H9 (cell line): Measurements from ENCODE around the gene CAVIN2. TPM values are rescaled to one million over a fixed set of nuclear protein-coding genes. Genes with fewer than 3 reads are reported as not detected.

ENCODE experiments used
- DNase-seq: peaks from one replicate; pipeline ENCODE4 v3.0.0-alpha.2; 2017
- H2AFZ ChIP-seq: one replicate; pipeline ENCODE4 v1.6.1; 2013; ENCODE audit warnings: mild to moderate bottlenecking, low read length, control low read depth, moderate library complexity
- H2AK5ac ChIP-seq: 2 replicates; pipeline ENCODE4 v1.6.1; 2013; ENCODE audit warnings: low read length, control low read depth, mixed read lengths; ENCODE audit not compliant: insufficient read length
- H2BK120ac ChIP-seq: one replicate; pipeline ENCODE4 v1.6.1; 2013; ENCODE audit warnings: low read depth, mild to moderate bottlenecking, low read length, control low read depth, inconsistent platforms; ENCODE audit not compliant: poor library complexity, severe bottlenecking
- H2BK12ac ChIP-seq: 2 replicates; pipeline ENCODE4 v1.6.1; 2013; ENCODE audit warnings: low read length, control low read depth, mixed read lengths, low read depth; ENCODE audit not compliant: insufficient read length
- H2BK15ac ChIP-seq: 2 replicates; pipeline ENCODE4 v1.6.1; 2013; ENCODE audit warnings: low read depth, low read length, control low read depth
- H2BK20ac ChIP-seq: one replicate; pipeline ENCODE4 v1.6.1; 2013; ENCODE audit warnings: low read depth, mild to moderate bottlenecking, low read length, control low read depth, inconsistent platforms; ENCODE audit not compliant: poor library complexity, severe bottlenecking
- H2BK5ac ChIP-seq: 2 replicates; pipeline ENCODE4 v1.6.1; 2013; ENCODE audit warnings: low read length, control low read depth, mixed read lengths; ENCODE audit not compliant: insufficient read length
- H3K14ac ChIP-seq: 2 replicates; pipeline ENCODE4 v1.6.1; 2013; ENCODE audit warnings: low read length, control low read depth; ENCODE audit not compliant: insufficient read depth
- H3K18ac ChIP-seq: 2 replicates; pipeline ENCODE4 v1.6.1; 2013; ENCODE audit warnings: low read depth, mild to moderate bottlenecking, mixed read lengths, low read length, control low read depth; ENCODE audit not compliant: insufficient read length
- H3K23ac ChIP-seq: 2 replicates; pipeline ENCODE4 v1.6.1; 2013; ENCODE audit warnings: low read length, control low read depth, mixed read lengths, low read depth; ENCODE audit not compliant: insufficient read length
- H3K23me2 ChIP-seq: 2 replicates; pipeline ENCODE4 v1.6.1; 2013; ENCODE audit warnings: low read depth, mild to moderate bottlenecking, mixed read lengths, low read length, control low read depth; ENCODE audit not compliant: insufficient read length, poor library complexity, severe bottlenecking
- H3K27ac ChIP-seq: 2 replicates; pipeline ENCODE4 v1.5.1; 2013; ENCODE audit warnings: low read length, control low read depth, mixed read lengths, low read depth; ENCODE audit not compliant: insufficient read length
- H3K27me3 ChIP-seq: 2 replicates; pipeline ENCODE4 v1.6.1; 2013; ENCODE audit warnings: low read length, control low read depth, inconsistent platforms; ENCODE audit not compliant: insufficient read depth
- H3K4ac ChIP-seq: 2 replicates; pipeline ENCODE4 v1.6.1; 2013; ENCODE audit warnings: low read depth, mild to moderate bottlenecking, control low read depth, inconsistent platforms, low read length, moderate library complexity
- H3K4me1 ChIP-seq: 2 replicates; pipeline ENCODE4 v1.6.1; 2013; ENCODE audit warnings: low read length, control low read depth, inconsistent platforms; ENCODE audit not compliant: insufficient read depth
- H3K4me2 ChIP-seq: 2 replicates; pipeline ENCODE4 v1.6.1; 2013; ENCODE audit warnings: low read length, control low read depth, mixed read lengths; ENCODE audit not compliant: insufficient read length, insufficient read depth
- H3K56ac ChIP-seq: 2 replicates; pipeline ENCODE4 v1.6.1; 2013; ENCODE audit warnings: low read depth, mild to moderate bottlenecking, mixed read lengths, low read length, control low read depth; ENCODE audit not compliant: insufficient read length
- H3K79me1 ChIP-seq: 2 replicates; pipeline ENCODE4 v1.6.1; 2013; ENCODE audit warnings: low read depth, mild to moderate bottlenecking, moderate library complexity, low read length, control low read depth, inconsistent platforms; ENCODE audit not compliant: insufficient read depth, poor library complexity, severe bottlenecking
- H3K79me2 ChIP-seq: 2 replicates; pipeline ENCODE4 v1.6.1; 2013; ENCODE audit warnings: low read length, control low read depth, inconsistent platforms; ENCODE audit not compliant: insufficient read depth
- H3K9ac ChIP-seq: 2 replicates; pipeline ENCODE4 v1.6.1; 2013; ENCODE audit warnings: low read length, control low read depth, mixed read lengths; ENCODE audit not compliant: insufficient read length; ENCODE audit errors: extremely low read depth
- H3K9me3 ChIP-seq: one replicate; pipeline ENCODE4 v1.6.1; 2013; ENCODE audit warnings: low read depth, low read length, inconsistent platforms; ENCODE audit not compliant: control insufficient read depth
- H3T11ph ChIP-seq: one replicate; pipeline ENCODE4 v1.6.1; 2013; ENCODE audit warnings: mild to moderate bottlenecking, low read length, control low read depth, inconsistent platforms
- H4K20me1 ChIP-seq: one replicate; pipeline ENCODE4 v1.6.1; 2013; ENCODE audit not compliant: control insufficient read depth, insufficient read length, insufficient read depth
- H4K5ac ChIP-seq: 2 replicates; pipeline ENCODE4 v1.6.1; 2013; ENCODE audit warnings: low read depth, mild to moderate bottlenecking, mixed read lengths, low read length, control low read depth; ENCODE audit not compliant: insufficient read length
- H4K8ac ChIP-seq: replicated peaks from 2 replicates; pipeline ENCODE4 v1.6.1; 2013; ENCODE audit warnings: low read length, control low read depth, mixed read lengths, low read depth; ENCODE audit not compliant: insufficient read length
- H4K91ac ChIP-seq: 2 replicates; pipeline ENCODE4 v1.6.1; 2013; ENCODE audit warnings: low read depth, mild to moderate bottlenecking, moderate library complexity, mixed read lengths, low read length, control low read depth; ENCODE audit not compliant: insufficient read length
- H3K27ac Mint-ChIP-seq, 3 experiments: 2 replicates in 2 of 3; 3 replicates in 1 of 3; pipeline ENCODE4 v1.8.0; 2020 to 2021; ENCODE audit warnings: mixed read lengths in 3 of 3, mild to moderate bottlenecking in 1 of 3, moderate library complexity in 1 of 3
- H3K27me3 Mint-ChIP-seq: 2 replicates; pipeline ENCODE4 v1.8.0; 2021; ENCODE audit warnings: low read depth, mild to moderate bottlenecking, moderate library complexity, mixed read lengths
- H3K36me3 Mint-ChIP-seq, 3 experiments: 2 replicates in 2 of 3; 3 replicates in 1 of 3; pipeline ENCODE4 v1.8.0; 2020 to 2021; ENCODE audit warnings: low read depth in 3 of 3, mixed read lengths in 3 of 3; ENCODE audit not compliant: insufficient read depth in 1 of 3
- H3K4me1 Mint-ChIP-seq, 2 experiments: 2 replicates each; pipeline ENCODE4 v1.8.0; 2020; ENCODE audit warnings: mixed read lengths in 2 of 2
- H3K4me3 Mint-ChIP-seq, 2 experiments: 2 replicates in 1 of 2; 3 replicates in 1 of 2; pipeline ENCODE4 v1.8.0; 2020 to 2021; ENCODE audit warnings: mild to moderate bottlenecking in 2 of 2, mixed read lengths in 2 of 2, moderate library complexity in 1 of 2
- H3K9me3 Mint-ChIP-seq, 2 experiments: 2 replicates in 1 of 2; 3 replicates in 1 of 2; pipeline ENCODE4 v1.8.0; 2020; ENCODE audit warnings: mild to moderate bottlenecking in 2 of 2, mixed read lengths in 2 of 2, moderate library complexity in 1 of 2
- WGBS: extraction: QIAGEN DNeasy Blood & Tissue Kit; methylation state at CpG from one replicate; pipeline ENCODE4 v1.1.7; 2013; ENCODE audit warnings: missing lambda C conversion rate, low lambda C conversion rate, mixed read lengths; ENCODE audit not compliant: insufficient read length; ENCODE audit errors: extremely low coverage; 5-methylcytosine and 5-hydroxymethylcytosine counted together
- total RNA-seq: library from RNA; stranded (reverse); gene quantifications from 2 replicates; pipeline ENCODE4 v1.2.1, GENCODE V29; 2021
- TF ChIP-seq, protein P1 (sequence below): fragments of 200-600 bp; sonication (generic); conservative IDR thresholded peaks from 3 replicates; pipeline ENCODE4 v1.8.0; 2021; ENCODE audit warnings: antibody characterized with exemption, mild to moderate bottlenecking

The CAVIN2 gene
- total RNA-seq, 1 experiment from 2014 or later: not detected

DNA sequence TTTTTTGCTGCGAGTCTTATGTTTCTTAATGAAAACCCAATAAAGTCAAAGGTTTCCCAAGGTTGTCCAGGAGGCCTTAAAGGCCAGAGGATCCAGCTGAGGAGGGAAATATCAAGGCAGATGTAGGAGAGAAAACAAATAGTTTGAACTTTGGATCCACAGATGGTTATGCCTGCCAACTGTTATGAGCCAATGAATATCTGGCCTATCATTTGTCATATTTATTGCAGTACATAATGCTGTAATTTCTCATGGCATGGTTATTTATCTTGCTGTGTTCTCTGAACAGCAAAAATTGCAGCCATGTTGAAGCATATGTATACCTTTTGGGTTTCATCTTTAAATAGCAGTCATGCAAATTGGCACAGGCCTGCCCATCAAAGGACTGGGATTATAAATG is 38.2 kb upstream of the CAVIN2 start:
- no peak overlapping the region for H2BK5ac ChIP-seq
- no peaks in the 10 kb centered on the region for H3K9me3 Mint-ChIP-seq
- DNase-seq: no peak

More for the DNA sequence above, 38.2 kb upstream of the CAVIN2 start:
- Mint-ChIP-seq H3K4me3 (no peak overlapping the region), H3K4me1 (no peaks in the 10 kb centered on the region), H3K27ac (no peak overlapping the region), H3K36me3 (peaks cover 0 to 3% (median 3%) of the 10 kb centered on the region in 3 experiments; a peak in 5 of 7 replicates), H3K27me3 (no peaks in the 10 kb centered on the region)
- no peak overlapping the region for H2BK20ac ChIP-seq
- no peak overlapping the region for H3K23ac ChIP-seq
- no peaks in the 10 kb centered on the region for H3K79me2 ChIP-seq
- H3K56ac ChIP-seq: no peak overlapping the region
- TF ChIP-seq, protein P1, sequence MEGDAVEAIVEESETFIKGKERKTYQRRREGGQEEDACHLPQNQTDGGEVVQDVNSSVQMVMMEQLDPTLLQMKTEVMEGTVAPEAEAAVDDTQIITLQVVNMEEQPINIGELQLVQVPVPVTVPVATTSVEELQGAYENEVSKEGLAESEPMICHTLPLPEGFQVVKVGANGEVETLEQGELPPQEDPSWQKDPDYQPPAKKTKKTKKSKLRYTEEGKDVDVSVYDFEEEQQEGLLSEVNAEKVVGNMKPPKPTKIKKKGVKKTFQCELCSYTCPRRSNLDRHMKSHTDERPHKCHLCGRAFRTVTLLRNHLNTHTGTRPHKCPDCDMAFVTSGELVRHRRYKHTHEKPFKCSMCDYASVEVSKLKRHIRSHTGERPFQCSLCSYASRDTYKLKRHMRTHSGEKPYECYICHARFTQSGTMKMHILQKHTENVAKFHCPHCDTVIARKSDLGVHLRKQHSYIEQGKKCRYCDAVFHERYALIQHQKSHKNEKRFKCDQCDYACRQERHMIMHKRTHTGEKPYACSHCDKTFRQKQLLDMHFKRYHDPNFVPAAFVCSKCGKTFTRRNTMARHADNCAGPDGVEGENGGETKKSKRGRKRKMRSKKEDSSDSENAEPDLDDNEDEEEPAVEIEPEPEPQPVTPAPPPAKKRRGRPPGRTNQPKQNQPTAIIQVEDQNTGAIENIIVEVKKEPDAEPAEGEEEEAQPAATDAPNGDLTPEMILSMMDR: no peak
- no peak overlapping the region for H2AK5ac ChIP-seq
- H3K79me1 ChIP-seq: no peaks in the 10 kb centered on the region
- WGBS: no CpG with 5 or more reads among the region's 1 CpG
- H2AFZ ChIP-seq: no peak overlapping the region
- no peak overlapping the region for H3K27ac ChIP-seq
- H3K23me2 ChIP-seq: no peaks in the 10 kb centered on the region
- H3K18ac ChIP-seq: no peak overlapping the region
- H2BK12ac ChIP-seq: no peak overlapping the region
- no peak overlapping the region for H3K14ac ChIP-seq
- no peak overlapping the region for H4K8ac ChIP-seq
- H3K9me3 ChIP-seq: no peaks in the 10 kb centered on the region
- H3K9ac ChIP-seq: no peak overlapping the region
- no peak overlapping the region for H4K5ac ChIP-seq
- no peak overlapping the region for H3T11ph ChIP-seq
- no peaks in the 10 kb centered on the region for H4K20me1 ChIP-seq
- no peak overlapping the region for H3K4me2 ChIP-seq
- no peak overlapping the region for H4K91ac ChIP-seq
- H3K27me3 ChIP-seq: no peaks in the 10 kb centered on the region
- no peak overlapping the region for H2BK120ac ChIP-seq
- no peak overlapping the region for H3K4ac ChIP-seq
- H3K4me1 ChIP-seq: no peaks in the 10 kb centered on the region
- no peak overlapping the region for H2BK15ac ChIP-seq
